Hematopoietic multipotent progenitor cell treated with erythropoietin and hydrocortisone succinate and interleukin-3 and kit ligand, for 15 days (in vitro differentiated cells): Measurements from ENCODE around the gene SLC6A1.
"Not testable (repeated sequence)": the region's sequence is repeated elsewhere in the genome, so short reads cannot be mapped to it uniquely, and the experiment has no call there.

ENCODE experiments used
- DNase-seq: peaks from one replicate; pipeline ENCODE4 v3.0.0-alpha.2; 2015; ENCODE audit warnings: low spot score

The SLC6A1 gene

DNA sequence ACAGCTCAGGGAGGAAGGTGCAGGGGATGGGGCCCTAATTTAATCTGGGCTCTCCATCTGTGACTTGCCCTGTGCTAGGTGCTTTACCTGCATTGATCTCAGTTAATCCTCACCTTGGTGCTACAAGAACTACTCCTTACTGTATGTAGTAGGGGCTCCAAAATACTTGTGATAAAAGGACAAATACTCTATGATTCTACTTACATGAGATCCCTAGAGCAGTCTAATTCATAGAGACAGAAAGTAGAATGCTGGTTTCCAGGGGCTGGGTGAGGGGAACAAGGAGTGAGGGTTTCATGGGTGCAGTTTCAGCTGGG lies 67.2 kb downstream of the SLC6A1 start:
- no peak for DNase-seq

GRCh38 chr3:11060500-11061251 lies 68.1 kb downstream of the SLC6A1 start:
- peak; percentile 25 for DNase-seq

DNA sequence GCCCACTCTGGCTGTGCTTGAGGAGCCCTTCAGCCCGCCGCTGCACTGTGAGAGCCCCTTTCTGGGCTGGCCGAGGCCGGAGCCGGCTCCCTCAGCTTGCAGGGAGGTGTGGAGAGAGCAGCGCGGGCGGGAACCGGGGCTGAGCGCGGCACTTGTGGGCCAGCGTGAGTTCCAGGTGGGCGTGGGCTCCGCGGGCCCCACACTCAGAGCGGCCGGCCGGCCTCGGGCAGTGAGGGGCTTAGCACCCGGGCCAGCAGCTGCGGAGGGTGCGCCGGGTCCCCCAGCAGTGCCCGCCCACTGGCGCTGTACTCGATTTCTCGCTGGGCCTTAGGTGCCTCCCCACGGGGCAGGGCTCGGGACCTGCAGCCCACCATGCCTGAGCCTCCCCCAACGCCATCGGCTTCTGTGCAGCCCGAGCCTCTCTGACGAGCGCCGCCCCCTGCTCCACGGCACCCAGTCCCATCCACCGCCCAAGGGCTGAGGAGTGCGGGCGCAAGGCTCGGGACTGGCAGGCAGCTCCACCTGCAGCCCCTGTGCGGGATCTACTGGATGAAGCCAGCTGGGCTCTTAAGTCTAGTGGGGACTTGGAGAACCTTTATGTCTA lies 68.8 kb downstream of the SLC6A1 start:
- not testable (repeated sequence) for DNase-seq

- DNase-seq: no peak
These were observed 70.2 kb downstream of the SLC6A1 start for GRCh38 chr3:11062704-11063103.

DNA sequence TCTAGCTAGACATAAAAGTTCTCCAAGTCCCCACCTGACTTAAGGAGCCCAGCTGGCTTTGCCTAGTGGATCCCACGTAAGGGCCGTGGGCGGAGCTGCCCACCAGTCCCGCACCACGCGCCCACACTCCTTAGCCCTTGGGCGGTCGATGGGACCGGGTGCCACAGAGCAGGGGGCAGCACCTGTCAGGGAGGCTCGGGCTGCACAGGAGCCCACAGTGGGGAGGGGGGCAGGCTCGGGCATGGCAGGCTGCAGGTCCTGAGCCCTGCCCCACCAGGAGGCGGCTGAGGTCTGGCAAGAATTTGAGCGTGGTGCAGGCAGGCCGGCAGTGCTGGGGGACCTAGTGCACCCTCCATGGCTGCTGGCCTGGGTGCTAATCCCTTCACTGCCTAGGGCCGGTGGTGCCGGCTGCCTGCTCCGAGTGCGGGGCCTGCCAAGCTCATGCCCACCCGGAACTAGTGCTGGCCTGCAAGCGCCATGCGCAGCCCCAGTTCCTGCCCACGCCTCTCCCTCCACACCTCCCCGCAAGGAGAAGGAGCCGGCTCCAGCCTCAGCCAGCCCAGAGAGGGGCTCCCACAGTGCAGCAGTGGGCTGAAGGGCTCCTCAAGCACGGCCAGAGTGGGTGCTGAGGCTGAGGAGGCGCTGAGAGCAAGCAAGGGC lies 78.7 kb downstream of the SLC6A1 start:
- no peak for DNase-seq

GRCh38 chr3:11072631-11073030 lies 80.1 kb downstream of the SLC6A1 start:
- no peak for DNase-seq

DNA sequence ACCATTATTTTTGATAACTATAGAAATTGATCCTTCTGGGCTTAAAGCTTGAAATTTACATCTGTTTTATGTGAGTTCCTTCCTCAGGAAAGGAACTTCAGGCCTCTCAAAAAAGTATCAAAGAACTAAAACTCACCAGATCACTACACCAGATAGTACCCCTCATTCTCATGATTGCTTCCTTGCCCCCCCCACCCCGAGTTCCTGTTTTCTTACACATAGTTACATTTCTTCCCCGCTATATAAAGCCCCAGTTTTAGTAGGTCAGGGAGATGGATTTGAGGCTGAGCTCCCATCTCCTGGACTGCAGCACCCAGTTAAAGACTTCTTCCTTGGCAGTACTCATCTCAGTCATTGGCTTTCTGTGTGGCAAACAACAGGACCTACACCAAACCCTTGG lies 81.5 kb downstream of the SLC6A1 start:
- DNase-seq: no peak

DNA sequence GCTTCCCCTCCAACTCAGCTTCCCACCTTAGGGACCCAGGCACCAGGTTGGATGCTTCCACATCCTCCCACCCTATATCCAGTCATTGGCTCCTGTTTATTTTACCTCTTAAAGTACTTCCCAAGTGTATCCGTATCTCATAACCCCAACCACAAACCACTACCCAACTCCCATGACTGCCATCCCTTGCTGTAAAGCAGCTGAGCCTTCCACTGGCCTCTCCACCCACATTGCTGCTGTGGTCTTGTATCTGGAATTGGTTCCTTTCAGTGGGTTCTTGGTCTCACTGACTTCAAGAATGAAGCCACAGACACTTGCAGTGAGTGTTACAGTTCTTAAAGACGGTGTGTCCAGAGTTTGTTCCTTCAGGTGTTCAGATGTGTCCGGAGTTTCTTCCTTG lies 81.9 kb downstream of the SLC6A1 start:
- no peak for DNase-seq

DNA sequence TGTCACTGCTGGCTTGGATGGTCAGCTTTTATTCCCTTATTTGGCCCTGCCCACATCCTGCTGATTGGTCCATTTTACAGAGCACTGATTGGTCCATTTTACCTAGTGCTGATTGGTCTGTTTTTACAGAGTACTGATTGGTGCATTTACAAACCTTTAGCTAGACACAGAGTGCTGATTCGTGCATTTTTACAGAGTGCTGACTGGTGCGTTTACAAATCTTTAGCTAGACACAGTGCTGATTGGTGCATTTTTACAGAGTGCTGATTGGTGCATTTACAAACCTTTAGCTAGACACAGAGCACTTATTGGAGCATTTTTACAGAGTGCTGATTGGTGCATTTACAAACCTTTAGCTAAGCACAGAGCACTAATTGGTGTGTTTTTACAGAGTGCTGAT lies 82.6 kb downstream of the SLC6A1 start:
- DNase-seq: not testable (repeated sequence)

GRCh38 chr3:11076711-11077110 lies 84.2 kb downstream of the SLC6A1 start:
- no peak for DNase-seq

- DNase-seq: no peak
These were observed 84.9 kb downstream of the SLC6A1 start for GRCh38 chr3:11077466-11077865.

GRCh38 chr3:11078826-11079515 lies 86.4 kb downstream of the SLC6A1 start:
- no peak for DNase-seq

GRCh38 chr3:11080492-11080891 lies 87.9 kb downstream of the SLC6A1 start:
- DNase-seq: no peak

GRCh38 chr3:11084098-11084497 lies 91.5 kb downstream of the SLC6A1 start:
- DNase-seq: no peak

DNA sequence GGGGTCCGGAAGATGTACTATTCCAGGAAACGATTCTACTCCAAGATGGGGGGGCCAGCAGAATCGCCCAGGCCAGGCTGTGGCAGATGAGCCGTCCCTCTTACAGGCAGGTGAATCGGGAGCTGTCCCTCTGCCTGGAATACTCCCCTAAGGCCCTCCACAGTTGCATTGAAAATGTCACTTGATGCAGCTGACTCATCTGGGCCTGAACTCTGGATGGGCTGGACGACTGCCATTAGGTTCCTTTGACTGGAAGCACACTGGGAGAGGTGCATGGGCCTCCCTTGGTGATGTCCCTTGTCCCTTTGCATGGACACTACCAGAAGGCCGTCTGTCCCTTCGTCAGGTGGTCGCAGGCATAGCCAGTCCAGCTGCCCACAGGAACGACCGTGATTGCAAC lies 92.1 kb downstream of the SLC6A1 start:
- no peak for DNase-seq

- DNase-seq: no peak
These were observed 92.7 kb downstream of the SLC6A1 start for GRCh38 chr3:11085093-11085840.

DNA sequence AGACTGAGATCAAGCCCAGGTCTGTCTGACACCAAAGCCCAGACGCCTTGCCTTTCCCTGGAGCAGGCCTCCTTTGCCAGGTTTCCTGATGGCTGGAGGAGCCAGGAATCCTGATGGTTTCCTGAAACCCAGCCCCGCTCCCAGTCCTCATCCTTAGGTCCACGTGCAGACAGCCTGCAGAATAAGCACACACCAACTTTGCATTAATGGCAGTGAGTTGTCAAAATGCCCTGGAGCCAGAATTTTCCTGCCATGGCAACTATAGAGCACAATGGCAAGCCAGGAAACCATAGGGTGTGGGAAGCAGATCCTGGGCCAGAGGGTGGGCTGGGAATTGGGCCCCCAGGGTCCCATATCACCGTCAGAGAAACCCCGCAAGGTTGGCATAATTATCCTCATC lies 94.3 kb downstream of the SLC6A1 start:
- DNase-seq: no peak

DNA sequence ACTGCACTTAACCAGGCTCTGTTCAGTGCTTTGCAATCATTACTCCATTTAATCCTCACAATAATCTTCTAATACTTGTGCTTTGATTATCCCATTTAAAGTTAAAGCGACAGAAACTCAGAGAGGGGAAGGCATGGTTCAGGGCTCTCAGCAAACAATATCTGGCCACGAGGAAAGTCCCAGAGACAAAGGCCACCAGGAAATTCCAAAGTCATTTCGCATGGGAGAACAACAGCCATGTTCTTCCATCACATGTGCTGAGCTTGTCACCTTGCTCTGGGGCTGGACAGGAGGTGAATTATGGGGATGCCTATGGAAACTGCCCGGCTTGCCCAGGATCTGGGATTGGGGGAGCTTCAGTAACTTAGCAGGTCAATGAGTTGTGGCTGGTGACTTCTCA lies 95.5 kb downstream of the SLC6A1 start:
- no peak for DNase-seq

DNA sequence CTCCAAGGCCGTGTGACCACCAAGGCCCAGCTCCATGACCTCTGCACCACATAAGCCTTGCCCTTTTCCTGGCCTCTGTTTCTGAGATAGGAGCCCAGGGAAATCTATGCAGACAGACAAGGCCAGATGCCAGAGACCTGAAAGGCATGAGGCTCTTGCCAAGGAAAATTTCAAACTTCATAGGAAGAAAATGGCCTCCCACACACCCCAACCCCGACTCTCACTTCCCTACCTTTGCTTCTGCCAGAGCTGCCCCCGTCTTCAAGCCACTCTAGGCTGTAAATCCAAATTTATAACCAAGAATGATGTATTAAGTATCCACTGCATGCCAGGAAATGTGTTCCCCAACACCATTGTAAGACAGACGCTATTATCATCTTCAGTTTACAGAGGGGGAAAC lies 96.3 kb downstream of the SLC6A1 start:
- DNase-seq: no peak
